Left ventricle myocardium inferior (tissue), 1 donor: ENCODE measurements around the gene ZBTB1. TPM values are rescaled to one million over a fixed set of nuclear protein-coding genes. Genes with fewer than 3 reads are reported as not detected.

Source experiments
- DNase-seq: peaks from one replicate; pipeline ENCODE4 v3.0.0-alpha.2; 2020
- H3K27ac ChIP-seq: fragments of 200-600 bp; replicated peaks from 2 replicates; pipeline ENCODE4 v1.8.0; 2021
- H3K27me3 ChIP-seq: fragments of 200-600 bp; 2 replicates; pipeline ENCODE4 v1.8.0; 2021; ENCODE audit warnings: low read depth
- H3K36me3 ChIP-seq: fragments of 200-600 bp; 2 replicates; pipeline ENCODE4 v1.8.0; 2021
- H3K4me1 ChIP-seq: fragments of 200-600 bp; 2 replicates; pipeline ENCODE4 v1.8.0; 2021
- H3K4me3 ChIP-seq: fragments of 200-600 bp; 2 replicates; pipeline ENCODE4 v1.8.0; 2021; ENCODE audit warnings: mild to moderate bottlenecking, moderate library complexity
- H3K9me3 ChIP-seq: fragments of 200-600 bp; replicated peaks from 2 replicates; pipeline ENCODE4 v1.8.0; 2021
- intact Hi-C: fragments of 100-400 bp; cut with micrococcal nuclease; formaldehyde crosslinking; loops from one replicate; pipeline ENCODE4 v1.11.0; 2022
- total RNA-seq: library from RNA; stranded (reverse); fragmentation: NEBNext Ultra II Directional; extraction: Animal tissue kit (Norgen Biotek cat#: 25700); gene quantifications from one replicate; pipeline ENCODE4 v1.2.1, GENCODE V29; 2021
- TF ChIP-seq, protein P1 (sequence below): fragments of 200-600 bp; IDR thresholded peaks from 2 replicates; pipeline ENCODE4 v1.8.0; 2021; ENCODE audit warnings: antibody characterized with exemption, mild to moderate bottlenecking, borderline replicate concordance
- donor health status: DM: no; HTN: yes; CAD: no; lungs with severe emphysema.

The ZBTB1 gene
- total RNA-seq, 1 donor from 2014 or later, result 25.9 TPM

DNA sequence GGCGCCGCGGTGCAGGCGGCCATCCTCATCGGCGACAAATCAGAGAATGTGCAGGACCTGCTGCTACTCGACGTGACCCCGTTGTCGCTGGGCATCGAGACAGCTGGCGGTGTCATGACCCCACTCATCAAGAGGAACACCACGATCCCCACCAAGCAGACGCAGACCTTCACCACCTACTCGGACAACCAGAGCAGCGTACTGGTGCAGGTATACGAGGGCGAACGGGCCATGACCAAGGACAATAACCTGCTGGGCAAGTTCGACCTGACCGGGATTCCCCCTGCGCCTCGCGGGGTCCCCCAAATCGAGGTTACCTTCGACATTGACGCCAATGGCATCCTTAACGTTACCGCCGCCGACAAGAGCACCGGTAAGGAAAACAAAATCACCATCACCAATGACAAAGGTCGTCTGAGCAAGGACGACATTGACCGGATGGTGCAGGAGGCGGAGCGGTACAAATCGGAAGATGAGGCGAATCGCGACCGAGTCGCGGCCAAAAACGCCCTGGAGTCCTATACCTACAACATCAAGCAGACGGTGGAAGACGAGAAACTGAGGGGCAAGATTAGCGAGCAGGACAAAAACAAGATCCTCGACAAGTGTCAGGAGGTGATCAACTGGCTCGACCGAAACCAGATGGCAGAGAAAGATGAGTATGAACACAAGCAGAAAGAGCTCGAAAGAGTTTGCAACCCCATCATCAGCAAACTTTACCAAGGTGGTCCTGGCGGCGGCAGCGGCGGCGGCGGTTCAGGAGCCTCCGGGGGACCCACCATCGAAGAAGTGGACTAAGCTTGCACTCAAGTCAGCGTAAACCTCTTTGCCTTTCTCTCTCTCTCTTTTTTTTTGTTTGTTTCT, 37.6 kb downstream of the ZBTB1 start:
- Histone ChIP-seq H3K36me3 (no peaks in the 10 kb centered on the region), H3K4me3 (peak overlapping the region; percentile 80), H3K4me1 (peaks cover 24% of the 10 kb centered on the region), H3K9me3 (peaks cover 6% of the 10 kb centered on the region), H3K27ac (no peak overlapping the region), H3K27me3 (peaks cover 9% of the 10 kb centered on the region)
- DNase-seq, result peak; percentile 20
- TF ChIP-seq, protein P1, sequence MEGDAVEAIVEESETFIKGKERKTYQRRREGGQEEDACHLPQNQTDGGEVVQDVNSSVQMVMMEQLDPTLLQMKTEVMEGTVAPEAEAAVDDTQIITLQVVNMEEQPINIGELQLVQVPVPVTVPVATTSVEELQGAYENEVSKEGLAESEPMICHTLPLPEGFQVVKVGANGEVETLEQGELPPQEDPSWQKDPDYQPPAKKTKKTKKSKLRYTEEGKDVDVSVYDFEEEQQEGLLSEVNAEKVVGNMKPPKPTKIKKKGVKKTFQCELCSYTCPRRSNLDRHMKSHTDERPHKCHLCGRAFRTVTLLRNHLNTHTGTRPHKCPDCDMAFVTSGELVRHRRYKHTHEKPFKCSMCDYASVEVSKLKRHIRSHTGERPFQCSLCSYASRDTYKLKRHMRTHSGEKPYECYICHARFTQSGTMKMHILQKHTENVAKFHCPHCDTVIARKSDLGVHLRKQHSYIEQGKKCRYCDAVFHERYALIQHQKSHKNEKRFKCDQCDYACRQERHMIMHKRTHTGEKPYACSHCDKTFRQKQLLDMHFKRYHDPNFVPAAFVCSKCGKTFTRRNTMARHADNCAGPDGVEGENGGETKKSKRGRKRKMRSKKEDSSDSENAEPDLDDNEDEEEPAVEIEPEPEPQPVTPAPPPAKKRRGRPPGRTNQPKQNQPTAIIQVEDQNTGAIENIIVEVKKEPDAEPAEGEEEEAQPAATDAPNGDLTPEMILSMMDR, result no peak
- intact Hi-C loops, result no loop called here

DNA sequence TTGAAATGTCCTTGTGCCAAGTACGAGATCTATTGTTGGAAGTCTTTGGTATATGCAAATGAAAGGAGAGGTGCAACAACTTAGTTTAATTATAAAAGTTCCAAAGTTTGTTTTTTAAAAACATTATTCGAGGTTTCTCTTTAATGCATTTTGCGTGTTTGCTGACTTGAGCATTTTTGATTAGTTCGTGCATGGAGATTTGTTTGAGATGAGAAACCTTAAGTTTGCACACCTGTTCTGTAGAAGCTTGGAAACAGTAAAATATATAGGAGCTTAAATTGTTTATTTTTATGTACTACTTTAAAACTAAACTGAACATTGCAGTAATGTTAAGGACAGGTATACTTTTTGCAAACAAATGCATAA, 38.2 kb downstream of the ZBTB1 start:
- Histone ChIP-seq H3K27ac (no peak overlapping the region), H3K36me3 (no peaks in the 10 kb centered on the region), H3K27me3 (peaks cover 9% of the 10 kb centered on the region), H3K4me3 (peak overlapping the region; percentile 80), H3K9me3 (peaks cover 6% of the 10 kb centered on the region), H3K4me1 (peaks cover 24% of the 10 kb centered on the region)
- DNase-seq, result no peak
- intact Hi-C loops, result no loop called here
- TF ChIP-seq, protein P1, result no peak

DNA sequence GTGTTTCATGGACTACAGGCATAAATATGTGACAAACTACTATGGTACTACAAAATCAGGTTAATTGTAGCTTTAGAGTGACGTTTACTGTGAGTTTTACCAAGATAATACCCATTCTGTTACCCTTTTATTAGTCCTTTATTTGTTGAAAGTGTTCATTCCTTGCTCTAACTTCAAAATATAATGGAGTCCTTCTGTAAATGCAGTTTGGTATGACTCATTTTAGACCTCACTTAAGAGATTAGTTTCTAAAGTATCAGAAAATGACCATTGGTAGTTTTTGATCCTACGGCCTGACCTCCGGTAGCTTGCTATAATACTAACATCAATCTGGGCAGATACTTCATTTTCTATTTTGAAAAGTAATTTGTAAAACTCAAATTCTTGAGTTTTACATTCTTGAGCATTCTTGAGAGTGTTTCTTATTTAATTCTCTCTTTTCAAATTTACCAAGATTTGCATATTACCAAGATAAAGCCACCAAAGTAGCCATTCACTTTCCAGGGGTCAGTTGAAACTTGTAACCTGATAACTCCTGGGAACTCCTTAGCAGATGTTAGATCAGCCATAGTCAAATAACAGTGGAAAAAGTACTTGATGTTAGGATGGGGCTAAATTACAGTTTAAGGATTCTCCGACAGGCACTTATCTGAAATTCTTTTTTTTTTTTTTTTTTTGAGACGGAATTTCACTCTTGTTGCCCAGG, 40.2 kb downstream of the ZBTB1 start:
- TF ChIP-seq, protein P1, result no peak
- H3K9me3 ChIP-seq, result peaks cover 6% of the 10 kb centered on the region
- H3K4me3 ChIP-seq, result no peak overlapping the region
- intact Hi-C loops, result no loop called here
- H3K36me3 ChIP-seq, result no peaks in the 10 kb centered on the region
- no peak overlapping the region for H3K27ac ChIP-seq
- DNase-seq, result no peak
- H3K27me3 ChIP-seq, result peaks cover 14% of the 10 kb centered on the region
- H3K4me1 ChIP-seq, result peaks cover 25% of the 10 kb centered on the region

DNA sequence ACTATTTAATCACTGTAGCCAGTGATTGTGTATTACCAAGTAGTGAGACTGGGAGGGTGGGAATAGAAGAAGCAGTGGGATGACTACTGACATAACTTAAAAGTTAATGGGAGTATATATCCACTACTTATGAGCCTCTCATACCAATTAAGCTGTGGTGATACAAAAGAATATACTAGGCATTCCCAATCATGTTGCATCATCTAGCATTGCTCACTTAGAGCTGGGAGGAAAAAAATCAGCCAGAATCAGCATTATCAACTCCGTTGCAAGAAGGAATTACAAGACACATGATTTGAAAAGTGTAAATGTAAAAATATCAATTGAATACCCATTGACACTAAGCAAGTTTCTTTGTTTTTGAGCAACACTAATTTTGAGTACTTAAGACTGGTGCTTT, 44.4 kb downstream of the ZBTB1 start:
- Histone ChIP-seq H3K4me1 (peaks cover 16% of the 10 kb centered on the region), H3K9me3 (no peaks in the 10 kb centered on the region), H3K4me3 (no peak overlapping the region), H3K27ac (no peak overlapping the region), H3K36me3 (no peaks in the 10 kb centered on the region), H3K27me3 (peaks cover 12% of the 10 kb centered on the region)
- no peak for DNase-seq
- intact Hi-C loops, result no loop called here
- TF ChIP-seq, protein P1, result no peak

DNA sequence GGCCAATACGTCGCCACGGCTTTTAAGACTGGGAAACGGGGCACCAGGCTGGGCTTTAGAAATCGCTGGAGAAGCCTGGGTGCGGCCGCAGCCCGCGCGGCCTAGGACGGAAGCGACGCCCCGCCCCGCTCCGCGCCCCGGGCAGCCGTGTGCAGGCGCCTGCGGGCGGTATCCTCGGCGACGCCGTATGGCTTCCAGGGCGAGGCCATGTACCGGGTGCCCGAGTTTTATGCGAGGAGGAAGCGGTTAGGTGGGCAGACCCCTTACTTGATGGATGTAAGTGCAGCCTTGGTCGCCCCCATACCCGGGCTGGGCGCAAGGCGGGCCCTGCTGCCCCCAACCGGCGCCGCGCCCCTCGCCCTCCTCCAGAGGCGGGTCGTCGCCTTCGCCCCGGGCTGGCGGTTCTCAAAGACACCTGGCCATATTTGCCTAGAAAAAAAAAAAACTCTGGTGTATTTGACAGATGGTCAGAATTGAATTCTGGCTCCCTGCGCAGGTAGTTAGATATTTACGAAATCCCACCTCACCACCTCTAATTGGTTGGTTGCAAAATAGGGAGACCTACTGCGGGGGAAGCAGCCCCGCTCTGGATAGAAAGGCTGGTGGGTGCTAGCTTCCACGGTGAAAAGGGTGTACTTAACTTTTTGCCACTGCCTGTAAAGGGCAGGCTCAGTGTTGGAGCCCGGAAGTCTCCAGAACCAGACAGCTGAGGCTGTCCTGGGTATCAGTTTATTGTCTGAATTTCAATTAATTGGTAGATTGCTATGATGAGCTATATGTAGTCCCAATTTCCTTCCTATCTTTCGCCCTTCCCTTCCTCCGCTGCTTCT, 45.4 kb downstream of the ZBTB1 start, which contains the start of gene PPP1R36:
Gene PPP1R36, plus strand, starts transcription at position 171 of the 830 bp plus-strand sequence. Its CDS starts 37 bp downstream, at position 208.
- DNase-seq, result peak; percentile 34
- Histone ChIP-seq H3K27me3 (peaks cover 12% of the 10 kb centered on the region), H3K4me1 (peaks cover 16% of the 10 kb centered on the region), H3K9me3 (no peaks in the 10 kb centered on the region), H3K36me3 (no peaks in the 10 kb centered on the region), H3K27ac (no peak within 1 kb of the TSS), H3K4me3 (peak within 1 kb of the TSS; percentile 64)
- intact Hi-C loops, result no loop called here
- TF ChIP-seq, protein P1, result peak; percentile 3
